NOMO-1 (cell line): ENCODE data around the gene TMEM14A.

Experiments
- DNase-seq, 2 experiments: peaks; one replicate each; lab custom pipeline; 2025; ENCODE audit not compliant: unreplicated experiment in 2 of 2; lab: John Stamatoyannopoulos, UW

Gene TMEM14A, protein sequence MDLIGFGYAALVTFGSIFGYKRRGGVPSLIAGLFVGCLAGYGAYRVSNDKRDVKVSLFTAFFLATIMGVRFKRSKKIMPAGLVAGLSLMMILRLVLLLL

DNA sequence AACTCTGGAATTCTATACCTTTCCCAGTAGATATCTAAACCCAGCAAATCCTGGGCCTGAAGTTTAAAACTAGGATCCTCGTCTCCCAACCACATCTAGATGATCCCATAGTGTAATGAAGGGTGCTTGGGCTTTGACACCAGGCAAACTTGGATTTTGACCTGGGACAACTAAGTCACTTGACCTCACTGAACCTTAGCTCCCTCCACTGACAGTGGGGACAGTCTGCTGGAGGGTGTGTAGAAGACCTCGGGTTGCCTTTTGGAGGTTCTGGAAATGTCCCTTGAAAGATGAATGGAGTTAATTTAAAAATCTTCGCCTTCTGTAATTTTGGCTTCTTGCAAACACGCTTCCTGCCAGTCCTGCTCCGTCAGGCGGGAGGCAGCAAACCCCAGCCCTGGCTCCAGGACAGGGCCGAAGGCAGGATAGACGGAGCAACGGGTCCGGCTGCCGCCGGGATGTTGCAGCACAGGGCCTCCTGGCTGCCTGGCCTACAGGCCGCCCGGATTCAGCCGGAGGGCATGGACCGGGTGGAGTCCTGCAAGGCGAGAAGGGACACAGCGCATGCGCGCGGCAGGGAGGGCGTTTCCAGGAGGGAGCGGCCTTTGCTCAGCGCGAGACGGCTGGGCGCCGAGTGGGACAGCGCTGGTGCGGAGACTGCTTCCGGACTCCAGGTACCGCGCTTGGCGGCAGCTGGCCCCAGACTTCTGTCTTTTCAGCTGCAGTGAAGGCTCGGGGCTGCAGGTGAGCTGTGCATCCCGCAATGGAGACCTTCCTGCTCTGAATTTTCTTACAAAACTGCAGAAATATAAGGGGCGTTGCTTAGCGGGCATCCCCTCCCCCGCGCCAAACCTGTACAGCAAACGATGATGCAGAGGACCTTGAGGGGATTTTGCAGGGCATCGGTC, at the start of gene TMEM14A:
TSS of gene TMEM14A (plus strand) at position 612 of the 908 bp plus-strand sequence. CDS start 5,990 bp downstream, outside the sequence.
- DNase-seq = peak; percentile 79 to 84

DNA sequence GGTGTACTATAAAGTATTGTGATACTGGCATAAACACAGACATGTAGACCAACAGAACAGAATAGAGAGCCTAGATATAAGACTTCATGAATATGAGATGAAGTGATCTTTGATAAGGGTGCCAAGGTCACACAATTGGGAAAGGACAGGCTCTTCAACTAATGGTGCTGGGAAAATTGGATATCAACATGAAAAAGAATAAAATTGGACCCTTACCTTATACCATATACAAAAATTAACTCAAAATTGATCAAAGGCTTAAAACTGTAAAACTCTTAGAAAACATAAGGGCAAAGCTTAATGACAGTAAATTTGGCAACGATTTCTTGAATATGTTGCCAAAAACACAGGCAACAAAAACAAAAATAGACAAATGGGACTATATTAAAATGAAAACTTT, 49.3 kb upstream of the TMEM14A start:
- no peak for DNase-seq

DNA sequence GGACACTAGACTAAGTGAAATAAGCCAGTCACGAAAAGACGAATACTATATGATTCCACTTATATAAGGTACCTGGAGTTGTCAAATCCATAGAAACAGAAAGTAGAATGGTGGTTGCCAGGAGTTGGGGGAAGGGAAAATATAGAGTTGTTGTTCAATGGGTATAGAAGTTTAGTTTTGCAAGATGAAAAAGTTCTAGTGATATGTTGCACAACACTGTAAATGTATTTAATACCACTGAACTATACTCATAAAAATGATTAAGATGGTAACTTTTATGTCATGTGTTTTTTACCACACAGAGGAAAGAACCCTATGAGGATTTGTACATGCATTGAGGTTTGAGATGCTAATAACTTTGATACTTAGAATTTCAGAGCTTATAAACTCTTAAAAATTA, 48.1 kb upstream of the TMEM14A start:
- no peak for DNase-seq

DNA sequence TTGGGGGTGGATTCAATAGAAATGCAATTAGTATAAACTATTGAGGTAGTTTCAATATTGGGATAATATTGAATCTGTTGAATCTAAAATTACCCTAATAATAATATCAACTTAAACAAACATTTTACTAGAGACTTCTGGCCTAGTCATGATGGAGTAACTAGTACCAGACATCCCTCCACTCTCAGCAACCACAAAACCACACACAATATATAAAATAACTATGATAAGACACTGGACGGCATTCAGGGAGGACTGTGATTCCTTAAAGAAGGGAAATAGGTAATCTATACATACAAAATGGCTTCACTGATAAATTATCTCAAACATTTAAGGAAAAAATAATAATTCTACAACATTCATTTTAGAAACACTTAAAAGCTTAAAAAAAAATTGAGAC, 38.9 kb upstream of the TMEM14A start:
- DNase-seq = no peak

DNA sequence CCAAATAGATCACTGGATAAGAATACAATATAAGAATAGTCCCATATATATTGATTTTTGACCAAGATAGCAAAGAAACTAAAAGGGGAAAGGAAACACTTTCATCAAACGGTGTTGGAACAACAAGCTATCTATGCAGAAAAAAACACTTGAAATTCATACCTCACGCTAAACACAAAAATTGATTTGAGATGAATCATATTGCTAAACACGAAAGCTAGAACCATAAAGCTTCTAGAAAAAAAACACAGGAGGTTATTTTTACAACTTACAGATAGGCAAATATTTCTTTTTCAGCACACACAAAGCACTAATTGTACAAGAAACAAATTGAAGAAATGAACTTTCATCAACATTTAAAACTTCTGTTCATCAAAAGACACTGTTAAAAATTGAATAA, 36.7 kb upstream of the TMEM14A start:
- no peak for DNase-seq

DNA sequence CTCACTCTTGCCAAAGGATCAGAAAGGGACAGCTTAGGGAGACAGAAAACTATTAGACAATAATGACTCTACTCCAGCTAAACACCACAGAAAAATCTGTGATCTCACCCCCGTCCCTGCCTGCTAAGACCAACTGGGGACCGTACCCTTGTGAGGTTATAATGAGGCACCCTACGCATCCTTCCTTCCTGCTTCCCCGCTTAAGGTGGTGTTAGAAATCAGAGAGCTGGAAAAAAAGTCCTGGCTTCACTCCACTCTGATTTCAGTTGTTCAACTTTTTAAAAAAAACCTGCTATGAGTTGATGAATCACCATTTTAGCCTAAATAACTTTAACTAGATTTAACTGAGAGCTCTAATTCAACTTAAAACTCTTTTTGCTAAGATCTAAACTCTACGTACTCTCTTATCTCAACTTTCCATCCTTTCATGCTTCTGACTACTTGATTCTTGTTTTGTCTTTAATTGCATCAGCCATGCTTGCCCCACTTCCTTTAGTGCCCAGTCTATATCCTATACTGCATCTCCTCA, 35.8 kb upstream of the TMEM14A start:
- no peak for DNase-seq

DNA sequence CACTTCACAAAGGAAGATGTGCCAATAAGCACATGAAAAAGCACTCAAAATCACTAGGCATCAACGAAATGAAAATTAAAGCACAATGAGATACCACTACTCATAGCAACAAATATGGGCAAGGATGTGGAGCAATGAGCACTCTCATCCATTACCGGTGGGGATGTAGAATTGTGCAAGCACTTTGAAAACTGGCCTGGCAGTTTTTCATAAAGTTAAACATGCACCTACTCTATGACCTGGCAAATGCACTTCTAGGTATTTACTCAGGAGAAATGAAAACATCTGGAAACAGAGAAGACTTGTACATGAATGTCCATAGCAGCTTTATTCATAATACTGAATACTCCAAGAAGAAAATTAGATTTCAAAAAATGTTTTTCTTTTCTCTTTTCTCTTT, 34.1 kb upstream of the TMEM14A start:
- DNase-seq = no peak

DNA sequence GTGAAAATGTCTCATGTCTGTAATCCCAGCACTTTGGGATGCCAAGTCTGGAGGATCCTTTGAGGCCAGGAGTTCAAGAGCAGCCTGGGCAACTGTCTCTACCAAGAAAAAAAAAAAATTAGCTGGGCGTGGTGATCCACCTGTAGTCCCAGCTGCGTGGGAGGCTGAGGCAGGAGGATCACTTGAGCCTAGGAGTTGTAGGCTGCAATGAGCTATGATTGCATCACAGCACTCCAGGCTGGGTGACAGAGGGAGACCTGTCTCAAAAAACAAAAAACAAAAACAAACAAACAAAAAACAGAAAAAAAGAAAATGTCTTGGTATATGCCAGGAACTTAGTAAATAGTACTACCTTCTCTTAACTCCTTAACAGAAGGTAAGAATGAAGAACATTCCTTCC, 31.4 kb upstream of the TMEM14A start:
- no peak for DNase-seq

DNA sequence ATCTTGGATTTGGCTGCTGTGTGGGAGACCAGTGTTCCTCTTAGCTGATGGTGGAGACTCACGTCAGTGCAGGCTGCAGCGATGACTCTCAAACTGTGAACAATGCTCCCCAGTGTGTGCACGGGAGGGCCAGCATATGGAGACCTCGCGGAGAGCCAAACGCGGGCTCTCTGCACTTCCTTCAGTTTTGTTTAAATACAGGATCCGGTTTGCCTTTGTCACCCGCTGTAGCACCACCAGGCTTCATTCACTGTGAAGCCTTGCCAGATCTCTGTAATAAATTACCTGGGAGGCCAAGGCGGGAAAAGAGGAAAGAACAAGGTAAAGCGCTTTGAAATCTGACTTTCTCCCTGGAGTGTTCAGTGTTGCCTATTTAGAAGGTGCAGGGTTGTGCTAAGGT, 30.7 kb upstream of the TMEM14A start:
- no peak for DNase-seq

DNA sequence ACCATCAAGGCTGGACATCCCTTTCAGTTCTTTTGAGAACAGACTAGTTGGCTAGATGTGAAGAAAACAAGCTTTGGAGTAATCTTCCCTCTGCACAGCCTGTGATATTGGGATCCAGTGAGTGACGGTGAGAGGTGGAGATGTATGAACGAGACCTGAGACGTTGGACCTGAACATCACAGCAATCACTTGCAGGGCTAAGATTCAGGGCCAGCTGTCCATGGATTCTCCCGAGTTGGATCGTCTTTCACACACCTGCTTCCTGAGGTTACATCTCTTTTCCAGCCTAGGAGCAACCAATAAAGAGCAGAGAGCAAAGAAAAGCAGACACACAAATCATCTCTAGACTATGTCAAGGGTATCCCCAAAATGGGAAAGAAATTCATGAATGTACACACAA, 30.0 kb upstream of the TMEM14A start:
- DNase-seq = no peak

DNA sequence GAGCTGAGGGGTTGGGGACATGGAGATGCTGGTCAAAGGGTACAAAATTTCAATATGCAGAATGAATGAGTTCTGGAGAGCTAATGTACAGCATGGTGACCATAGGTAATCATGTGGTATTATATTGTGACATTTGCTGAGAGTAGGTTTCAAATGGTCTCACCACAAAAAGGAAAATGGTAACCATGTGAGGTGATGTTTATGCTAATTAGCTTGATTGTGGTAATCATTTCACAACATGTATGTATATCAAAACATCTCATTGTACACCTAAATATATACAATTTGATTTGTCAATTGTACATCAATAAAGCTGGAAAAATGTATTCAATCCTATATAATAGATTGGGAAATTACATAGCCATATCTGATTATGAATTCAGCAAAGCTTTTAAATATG, 29.5 kb upstream of the TMEM14A start:
- DNase-seq = peak in 1 of 2 experiments; percentile 38

DNA sequence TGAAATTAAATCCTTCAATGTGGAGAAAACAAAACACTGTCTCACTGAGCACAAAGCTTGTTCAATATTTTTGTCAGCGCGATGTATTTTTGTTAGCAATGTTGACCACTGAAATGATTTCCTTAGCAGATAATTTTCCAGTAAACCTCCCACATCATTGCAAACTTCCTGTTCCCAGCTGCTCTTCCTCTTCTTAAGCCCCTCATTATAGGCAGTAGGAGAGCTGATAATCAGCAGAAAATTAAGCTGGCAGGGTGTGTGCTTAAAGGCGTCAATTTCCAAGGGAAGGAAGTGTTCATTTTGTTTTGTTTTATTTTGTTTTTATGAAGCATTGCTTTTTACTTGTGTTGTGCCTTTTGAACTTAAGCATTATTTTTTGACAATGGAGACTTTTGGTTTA, 29.1 kb upstream of the TMEM14A start:
- DNase-seq = peak in 1 of 2 experiments; percentile 35

DNA sequence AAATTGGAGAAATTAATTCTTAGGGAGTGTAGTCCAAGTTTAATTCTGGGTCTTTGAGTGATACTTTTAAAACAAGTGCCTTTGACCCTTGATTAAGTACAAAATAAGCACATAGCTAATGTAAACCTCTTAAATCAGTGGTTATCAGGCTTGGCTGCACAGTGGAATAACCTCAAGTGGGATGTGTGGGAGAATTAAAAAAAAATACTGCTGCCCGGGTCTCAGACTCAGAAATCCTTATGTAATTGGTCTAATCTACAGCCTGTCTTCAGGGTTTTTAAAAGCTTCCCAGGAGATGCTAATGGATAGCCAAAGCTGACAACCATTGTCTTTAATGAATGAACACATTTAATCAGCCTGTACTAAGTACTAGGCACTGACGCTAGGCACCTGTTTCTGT, 28.5 kb upstream of the TMEM14A start:
- DNase-seq = no peak

DNA sequence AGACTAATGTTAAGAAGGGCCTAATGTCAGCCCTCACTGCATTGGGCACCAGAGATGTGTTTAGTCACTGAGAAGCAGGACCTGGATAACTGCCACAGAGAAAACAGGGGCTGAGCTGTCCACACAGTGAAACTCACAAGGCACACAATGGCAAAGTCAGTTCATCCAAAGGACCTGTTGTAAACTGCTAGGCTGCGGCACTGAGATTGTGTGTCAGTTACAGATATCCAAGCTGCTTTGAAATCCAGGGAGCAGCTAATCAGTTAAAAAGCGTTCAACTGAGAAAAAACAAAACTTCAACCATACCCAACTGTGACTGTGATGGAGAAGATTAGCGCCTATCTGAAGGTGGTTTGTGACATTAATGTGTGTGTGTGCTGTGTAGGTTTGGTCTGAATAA, 27.8 kb upstream of the TMEM14A start:
- no peak for DNase-seq

DNA sequence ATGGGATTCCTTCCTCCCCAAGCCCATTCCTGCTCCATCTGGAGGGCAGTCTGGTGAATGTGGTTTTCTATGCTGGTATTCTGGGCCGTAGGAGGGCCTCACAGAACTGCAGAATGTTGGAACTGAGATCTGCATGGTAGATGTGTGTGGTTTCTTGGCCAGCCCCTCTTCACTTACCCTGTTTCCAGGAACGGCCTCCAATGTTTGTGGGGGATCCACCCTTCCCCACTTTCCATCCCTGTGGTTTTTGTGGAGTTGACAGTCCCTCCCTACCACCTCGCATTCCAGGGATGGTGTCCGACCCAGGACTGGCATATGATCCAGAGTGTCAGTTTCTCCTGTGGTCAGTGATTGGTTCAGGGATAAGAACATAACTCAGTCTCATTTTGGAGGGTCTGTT, 26.7 kb upstream of the TMEM14A start:
- no peak for DNase-seq

DNA sequence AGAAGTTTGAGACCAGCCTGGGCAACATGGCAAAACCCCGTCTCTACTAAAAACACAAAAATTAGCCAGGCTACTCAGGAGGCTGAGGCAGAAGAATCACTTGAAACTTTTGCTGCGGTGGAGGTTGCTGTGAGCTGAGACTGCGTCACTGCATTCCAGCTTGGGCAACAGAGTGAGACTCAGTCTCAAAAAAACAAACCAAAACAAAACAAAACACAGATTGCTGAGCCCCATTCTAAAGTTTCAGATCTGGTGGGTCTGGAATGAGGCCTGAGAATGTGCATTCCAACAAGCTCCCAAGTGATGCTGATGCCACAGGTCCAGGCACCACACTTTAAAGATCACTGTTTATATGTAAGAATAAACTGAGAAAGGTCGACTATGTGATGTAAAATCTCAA, 24.9 kb upstream of the TMEM14A start:
- DNase-seq = no peak

DNA sequence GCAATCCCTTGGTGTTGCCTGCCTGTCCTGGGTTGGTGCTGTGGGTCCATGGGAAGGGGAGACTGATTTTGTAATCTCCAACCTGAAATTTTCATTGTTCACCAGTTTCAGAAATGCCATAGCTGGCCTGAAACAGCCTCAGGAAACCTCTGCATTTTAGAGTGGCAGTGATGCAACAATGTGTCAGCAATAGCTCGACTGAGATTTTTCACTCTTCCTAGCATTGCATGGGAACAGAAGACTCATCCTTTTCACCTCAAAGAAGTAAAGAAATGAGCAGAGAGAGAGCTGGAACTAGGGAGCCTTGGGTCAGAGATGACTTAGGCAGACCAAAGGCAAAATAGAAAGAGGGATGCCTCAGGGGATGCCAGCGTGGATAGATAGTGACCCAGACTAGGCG, 23.7 kb upstream of the TMEM14A start:
- no peak for DNase-seq

DNA sequence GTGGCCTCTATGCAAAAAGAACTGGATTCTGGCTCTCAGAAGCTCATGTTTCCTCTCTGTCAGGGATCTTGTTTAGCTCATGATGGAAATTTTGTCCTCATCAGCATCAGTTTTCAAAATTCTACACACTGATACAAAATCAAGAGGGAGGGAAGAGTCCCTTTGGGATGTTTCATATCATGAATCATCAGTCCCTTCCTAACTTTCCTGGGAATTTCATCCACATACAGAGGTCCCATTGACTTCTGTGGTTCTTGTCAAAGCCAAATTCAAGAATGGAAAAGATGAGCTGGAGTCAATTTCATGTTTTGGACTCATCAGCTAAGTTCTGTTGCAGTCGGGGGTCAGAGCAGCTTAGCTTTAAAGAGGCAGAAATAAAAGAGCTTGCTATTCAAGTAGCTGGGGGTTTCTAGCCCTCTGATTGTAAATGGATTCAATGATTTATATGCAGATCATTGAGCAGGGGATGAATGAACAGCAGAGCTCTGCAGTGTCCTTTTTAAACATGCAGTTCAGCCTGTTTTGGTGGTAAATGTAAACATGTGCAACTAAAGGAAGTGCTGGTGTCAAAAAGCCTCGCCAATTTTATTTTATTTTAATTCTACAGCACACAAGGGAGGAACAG, 21.3 kb upstream of the TMEM14A start:
- DNase-seq = no peak

DNA sequence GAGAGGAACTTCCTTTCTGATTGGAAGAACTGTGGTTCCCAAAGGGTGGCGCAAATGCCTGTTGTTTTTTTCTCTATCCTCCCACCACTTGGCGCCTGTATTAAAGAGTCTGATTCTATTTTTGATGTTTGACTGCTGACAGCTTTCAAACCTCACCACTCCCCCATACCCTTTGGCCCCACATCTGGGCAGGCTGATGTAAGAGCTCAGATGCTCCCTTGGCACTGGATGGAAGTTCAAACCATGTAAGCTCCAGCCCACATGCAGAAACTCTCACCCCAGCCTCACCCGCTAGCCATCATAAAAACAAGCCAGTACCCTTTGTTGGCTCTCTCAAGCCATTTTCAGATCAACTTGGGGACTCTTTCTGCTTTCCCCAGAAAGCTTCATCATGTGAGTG, 20.0 kb upstream of the TMEM14A start:
- DNase-seq = no peak

DNA sequence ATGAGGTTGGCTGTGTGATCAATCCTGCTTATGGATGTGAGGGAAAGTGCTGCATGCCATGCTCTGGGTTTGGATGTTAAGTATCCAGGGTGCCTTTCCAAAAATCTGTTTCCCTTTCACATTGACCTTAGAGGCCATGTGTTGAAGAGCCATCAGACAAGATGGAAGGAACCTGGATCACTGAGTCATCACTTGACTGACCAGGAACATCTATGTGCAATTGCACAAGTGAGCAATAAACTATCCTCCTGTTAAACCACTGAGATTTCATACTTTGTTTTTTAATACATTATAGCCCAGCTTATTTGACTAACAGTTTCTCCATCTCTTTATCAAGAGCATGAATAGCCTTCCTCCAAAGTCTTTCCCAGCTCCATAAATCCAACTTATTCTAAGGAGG, 17.8 kb upstream of the TMEM14A start:
- no peak for DNase-seq

DNA sequence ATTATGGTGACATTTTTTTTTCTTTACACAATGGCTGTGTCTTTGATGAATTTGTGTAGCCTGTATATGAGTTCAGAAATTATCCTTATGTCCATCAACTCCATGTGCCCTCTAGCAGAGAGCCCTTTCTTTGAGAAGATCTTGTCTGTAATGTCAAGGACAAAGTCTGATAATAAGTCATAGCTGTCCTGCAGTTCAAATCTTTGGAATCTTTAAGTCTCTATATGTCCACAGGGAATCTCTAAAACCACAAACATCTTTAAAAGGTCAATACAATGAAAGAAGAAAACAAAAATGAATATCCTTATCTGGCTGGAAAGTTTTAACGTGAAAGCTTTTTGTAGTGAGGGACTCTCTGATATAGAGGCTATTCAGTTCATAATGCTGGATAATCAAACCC, 16.9 kb upstream of the TMEM14A start:
- DNase-seq = no peak

DNA sequence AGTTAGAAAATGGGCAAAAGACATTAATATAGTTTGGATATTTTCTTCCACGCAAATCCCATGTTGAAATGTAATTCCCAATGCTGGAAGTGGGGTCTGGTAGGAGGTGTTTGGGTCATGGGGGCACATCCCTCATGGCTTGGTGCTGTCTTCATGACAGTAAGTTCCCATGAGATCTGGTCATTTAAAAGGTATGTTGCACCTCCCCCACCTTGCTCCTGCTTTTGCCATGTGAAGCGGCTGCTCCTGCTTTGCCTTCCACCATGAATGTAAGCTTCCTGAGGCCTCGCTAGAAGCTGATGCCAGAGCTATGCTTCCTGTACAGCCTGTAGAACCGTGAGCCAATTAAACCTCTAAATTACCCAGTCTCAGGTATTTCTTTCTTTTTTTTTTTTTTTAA, 16.3 kb upstream of the TMEM14A start:
- no peak for DNase-seq
